ENCODE results near the gene CHMP4A. TPM values are rescaled to one million over a fixed set of nuclear protein-coding genes. Genes with fewer than 3 reads are reported as not detected.

Gene CHMP4A
- total and polyA plus RNA-seq, 2 of the 13 experiments (the other 11 are each of a cell fraction or from before 2014, with no cell fraction given), result 83.6 to 113 TPM

GRCh38 chr14:24232121-24232644 lies 18.9 kb upstream of the CHMP4A start, which contains the start of gene NEDD8 (continued):
- TF ChIP-seq ZNF142 (CRISPR knock-in tag; IDR thresholded peaks at IDR 0.05), result peak; percentile 75; the same call in 1 of the 2 replicates
- no peak for TF ChIP-seq ATF5 (CRISPR knock-in tag; IDR thresholded peaks at IDR 0.05; ENCODE audit: low read depth)
- TF ChIP-seq CAMTA2 (CRISPR knock-in tag; IDR thresholded peaks at IDR 0.05; ENCODE audit: borderline replicate concordance), result peak; percentile 99; the same call in 1 of the 2 replicates
- 0 out of 2 replicates have a peak, but pooled peaks have one; percentile 1 for TF ChIP-seq ATF3 (CRISPR knock-in tag; IDR thresholded peaks at IDR 0.05)
- no peak for TF ChIP-seq ZNF446 (CRISPR knock-in tag; IDR thresholded peaks at IDR 0.05)
- TF ChIP-seq HNF1A (IDR thresholded peaks at IDR 0.05; ENCODE audit: low read depth), result peak; percentile 71
- no peak for TF ChIP-seq HNF1A (CRISPR knock-in tag; IDR thresholded peaks at IDR 0.05; ENCODE audit: borderline replicate concordance)
- TF ChIP-seq ZNF17 (CRISPR knock-in tag; IDR thresholded peaks at IDR 0.05), result no peak
- no peak; the same call in 1 of the 2 replicates for TF ChIP-seq BRD4 (CRISPR knock-in tag; IDR thresholded peaks at IDR 0.05)
- TF ChIP-seq RARA (CRISPR knock-in tag; IDR thresholded peaks at IDR 0.05), result peak; percentile 46; the same call in 1 of the 2 replicates
- TF ChIP-seq FOXC1 (CRISPR knock-in tag; IDR thresholded peaks at IDR 0.05; ENCODE audit: borderline replicate concordance), result no peak
- TF ChIP-seq SRSF1 (optimal IDR thresholded peaks at IDR 0.05; ENCODE audit: low read depth, low read length), result peak; percentile 96
- TF ChIP-seq ZC3H13 (CRISPR knock-in tag; IDR thresholded peaks at IDR 0.05), result no peak; the same call in 1 of the 2 replicates
- peak; percentile 12; the same call in 1 of the 2 replicates for TF ChIP-seq ZNF441 (CRISPR knock-in tag; IDR thresholded peaks at IDR 0.05; ENCODE audit: borderline replicate concordance)
- TF ChIP-seq ZFP37 (CRISPR knock-in tag; IDR thresholded peaks at IDR 0.05; ENCODE audit: borderline replicate concordance), result no peak; the same call in 1 of the 2 replicates
- no peak for TF ChIP-seq ZBTB33 (CRISPR knock-in tag; IDR thresholded peaks at IDR 0.05)
- peak; percentile 67 for TF ChIP-seq ERF (CRISPR knock-in tag; IDR thresholded peaks at IDR 0.05)

Measured in HepG2 (cell line).